Occipital lobe (tissue), 2 donors: ENCODE results near the gene MLXIP. TPM values are rescaled to one million over a fixed set of nuclear protein-coding genes. Genes with fewer than 3 reads are reported as not detected.

Experiments used
- DNase-seq: peaks from one replicate; lab custom pipeline; 2025; lab: John Stamatoyannopoulos, UW
- total RNA-seq: library from RNA; depleted of rRNA; stranded (reverse); fragments of >200 nt; gene quantifications from one replicate; pipeline ENCODE4 v1.2.3, GENCODE V29; 2014

The MLXIP gene
- total RNA-seq, 1 donor from 2014 or later: 7.6 TPM

- DNase-seq: no peak
Measured at GRCh38 chr12:122076743-122077495, 1.6 kb upstream of the MLXIP start.

GRCh38 chr12:122079033-122079531 lies 526 bp downstream of the MLXIP start:
- no peak for DNase-seq

GRCh38 chr12:122079532-122080081 lies 1.1 kb downstream of the MLXIP start:
- DNase-seq: no peak

GRCh38 chr12:122080149-122081082 lies 1.9 kb downstream of the MLXIP start:
- peak; percentile 45 for DNase-seq

- DNase-seq: no peak
Measured at GRCh38 chr12:122081083-122081696, 2.6 kb downstream of the MLXIP start.

- DNase-seq: no peak
Measured at GRCh38 chr12:122081697-122082221, 3.2 kb downstream of the MLXIP start.

- DNase-seq: no peak
Measured at GRCh38 chr12:122082621-122083356, 4.2 kb downstream of the MLXIP start.

- no peak for DNase-seq
Measured at GRCh38 chr12:122084857-122085405, 6.4 kb downstream of the MLXIP start.

- no peak for DNase-seq
Measured at GRCh38 chr12:122085591-122085990, 7.0 kb downstream of the MLXIP start.

- DNase-seq: no peak
Measured at GRCh38 chr12:122086116-122086515, 7.6 kb downstream of the MLXIP start.

- no peak for DNase-seq
Measured at GRCh38 chr12:122086641-122087285, 8.2 kb downstream of the MLXIP start.

GRCh38 chr12:122087431-122088178 lies 9.0 kb downstream of the MLXIP start:
- DNase-seq: no peak

GRCh38 chr12:122088179-122088810 lies 9.7 kb downstream of the MLXIP start:
- no peak for DNase-seq

GRCh38 chr12:122089077-122089476 lies 10.5 kb downstream of the MLXIP start:
- no peak for DNase-seq

- no peak for DNase-seq
Measured at GRCh38 chr12:122090759-122091515, 12.4 kb downstream of the MLXIP start.

GRCh38 chr12:122093098-122093883 lies 14.7 kb downstream of the MLXIP start:
- no peak for DNase-seq
